Common myeloid progenitor, CD34-positive (primary cell): ENCODE measurements around the gene ZNF223.

ENCODE experiments used
- CTCF ChIA-PET: fragments of 350-600 bp; sonication (Branson Sonifier 250); formaldehyde crosslinking; loops from one replicate; lab custom pipeline; 2021; ENCODE audit warnings: antibody characterized with exemption; lab: Charles Lee
- POLR2A ChIA-PET: fragments of 350-600 bp; sonication (Branson Sonifier 250); formaldehyde crosslinking; loops from one replicate; lab custom pipeline; 2021; ENCODE audit warnings: antibody characterized with exemption; lab: Charles Lee
- DNase-seq, 3 donors: peaks; one replicate each; pipeline versions ENCODE4 v3.0.0 to v3.0.0-alpha.2; 2013
- H3K27ac ChIP-seq, 2 experiments: 1 replicate in 1 of 2; 2 replicates in 1 of 2; pipeline ENCODE4 v1.7.0; 2013; ENCODE audit warnings: inconsistent platforms in 2 of 2, low read length in 2 of 2, mild to moderate bottlenecking in 2 of 2, low read depth in 1 of 2, moderate library complexity in 1 of 2; ENCODE audit not compliant: severe bottlenecking in 2 of 2, insufficient read depth in 1 of 2, poor library complexity in 1 of 2
- H3K27me3 ChIP-seq, 5 experiments: replicated peaks in 2 of 5; 1 replicate in 3 of 5; 2 replicates in 2 of 5; pipeline versions ENCODE4 v1.6.1 to v1.7.0; 2013; ENCODE audit warnings: low read length in 4 of 5, mild to moderate bottlenecking in 2 of 5, moderate library complexity in 2 of 5, inconsistent platforms in 1 of 5; ENCODE audit not compliant: insufficient read depth in 5 of 5, control insufficient read depth in 4 of 5
- H3K36me3 ChIP-seq, 4 experiments: 1 replicate in 2 of 4; 2 replicates in 2 of 4; pipeline versions ENCODE4 v1.6.1 to v1.7.0; 2013; ENCODE audit warnings: low read length in 3 of 4, control low read depth in 1 of 4, mild to moderate bottlenecking in 1 of 4; ENCODE audit not compliant: control insufficient read depth in 4 of 4, insufficient read depth in 4 of 4
- H3K4me1 ChIP-seq, 4 experiments: 1 replicate in 3 of 4; 2 replicates in 1 of 4; pipeline versions ENCODE4 v1.6.1 to v1.7.1; 2013; ENCODE audit warnings: low read length in 3 of 4, mild to moderate bottlenecking in 3 of 4, control low read depth in 1 of 4, inconsistent platforms in 1 of 4, moderate library complexity in 1 of 4; ENCODE audit not compliant: control insufficient read depth in 4 of 4, insufficient read depth in 4 of 4; ENCODE audit errors: control extremely low read depth in 1 of 4
- H3K4me3 ChIP-seq, 7 experiments: 1 replicate in 4 of 7; 2 replicates in 3 of 7; pipeline versions ENCODE4 v1.5.1 to v1.7.0; 2013; ENCODE audit warnings: mild to moderate bottlenecking in 7 of 7, low read length in 6 of 7, moderate library complexity in 6 of 7, inconsistent platforms in 2 of 7, low read depth in 2 of 7, control low read depth in 1 of 7; ENCODE audit not compliant: insufficient read depth in 4 of 7, control insufficient read depth in 1 of 7; ENCODE audit errors: extremely low read depth in 1 of 7
- H3K9me3 ChIP-seq, 5 experiments: 1 replicate in 4 of 5; 2 replicates in 1 of 5; pipeline versions ENCODE4 v1.6.1 to v1.7.1; 2013; ENCODE audit warnings: low read length in 4 of 5, mild to moderate bottlenecking in 2 of 5, inconsistent platforms in 1 of 5, low read depth in 1 of 5, moderate library complexity in 1 of 5; ENCODE audit not compliant: control insufficient read depth in 4 of 5, insufficient read depth in 2 of 5; ENCODE audit errors: control extremely low read depth in 1 of 5
- WGBS: methylation state at CpG from one replicate; pipeline ENCODE4 v1.1.5; 2013; ENCODE audit not compliant: insufficient coverage; 5-methylcytosine and 5-hydroxymethylcytosine counted together

The ZNF223 gene

GRCh38 chr19:44032001-44032610 is 19.7 kb upstream of the ZNF223 start:
- Histone ChIP-seq H3K4me1 (no peaks in the 10 kb centered on the region), H3K4me3 (peak overlapping the region in 2 of 7 experiments; percentile 2 to 4), H3K9me3 (peaks cover 20 to 92% (median 53%) of the 10 kb centered on the region in 5 experiments), H3K36me3 (peaks cover 41 to 60% (median 46%) of the 10 kb centered on the region in 4 experiments), H3K27ac (no peak overlapping the region), H3K27me3 (no peaks in the 10 kb centered on the region)
- DNase-seq = peak in 2 of 3 donors; percentile 10 to 15
- WGBS = no CpG with 5 or more reads among the region's 1 CpG
- POLR2A ChIA-PET = interaction anchor here (0.6 to 0.7 kb wide), 2 partner anchors 8 to 13 kb away, joined by 3 to 4 read pairs; no protein-coding TSS in a partner anchor
- CTCF ChIA-PET = interaction anchor here (1.6 kb wide), 1 partner anchor 13 kb away, joined by 4 read pairs; no protein-coding TSS in a partner anchor

- 100% methylated on average over 1 of the region's 2 CpGs for WGBS
- CTCF ChIA-PET = interaction anchor here (1.2 kb wide), 1 partner anchor 436 kb away, joined by 3 read pairs; no protein-coding TSS in a partner anchor
These were observed 9.7 kb upstream of the ZNF223 start for GRCh38 chr19:44042147-44042546.

GRCh38 chr19:44050740-44051649 is 841 bp upstream of the ZNF223 start:
- peak overlapping the region; percentile 59 to 82 for H3K27ac ChIP-seq
- ChIA-PET CTCF (interaction anchor here (1.5 kb wide), 1 partner anchor 44 kb away, joined by 4 read pairs; no protein-coding TSS in a partner anchor), POLR2A (interaction anchor here (0.7 to 1.0 kb wide), 2 partner anchors 26 to 47 kb away, joined by 3 to 4 read pairs; partner anchors contain the start of gene ZNF222)
- H3K4me3 ChIP-seq = peak overlapping the region; percentile 85 to 99 (median 92)
- peaks cover 0 to 2% (median 0%) of the 10 kb centered on the region in 5 experiments for H3K27me3 ChIP-seq
- 4% methylated on average over 11 of the region's 21 CpGs for WGBS
- peaks cover 8 to 19% (median 11%) of the 10 kb centered on the region in 4 experiments for H3K36me3 ChIP-seq
- H3K4me1 ChIP-seq = peaks cover 6 to 18% (median 12%) of the 10 kb centered on the region in 4 experiments
- H3K9me3 ChIP-seq = peaks cover 5 to 22% (median 10%) of the 10 kb centered on the region in 5 experiments
- DNase-seq = peak; percentile 21 to 55 (median 38)

More at GRCh38 chr19:44042147-44042546, 9.7 kb upstream of the ZNF223 start:
- peaks cover 6 to 42% (median 7%) of the 10 kb centered on the region in 5 experiments for H3K9me3 ChIP-seq
- H3K36me3 ChIP-seq = no peaks in the 10 kb centered on the region
- H3K4me3 ChIP-seq = no peak overlapping the region
- peaks cover 0 to 3% (median 0%) of the 10 kb centered on the region in 5 experiments for H3K27me3 ChIP-seq
- DNase-seq = no peak
- POLR2A ChIA-PET = no interaction called here
- no peaks in the 10 kb centered on the region for H3K4me1 ChIP-seq
- H3K27ac ChIP-seq = no peak overlapping the region

GRCh38 chr19:44055870-44056269 is 4.0 kb downstream of the ZNF223 start:
- CTCF ChIA-PET = no interaction called here
- no peak for DNase-seq
- Histone ChIP-seq H3K27me3 (no peaks in the 10 kb centered on the region), H3K9me3 (peaks cover 15 to 59% (median 28%) of the 10 kb centered on the region in 5 experiments), H3K4me1 (peaks cover 6 to 14% (median 10%) of the 10 kb centered on the region in 4 experiments), H3K27ac (no peak overlapping the region), H3K36me3 (peaks cover 35 to 65% (median 43%) of the 10 kb centered on the region in 4 experiments), H3K4me3 (no peak overlapping the region)
- POLR2A ChIA-PET = no interaction called here
- 100% methylated on average over 4 of the region's 5 CpGs for WGBS

- Histone ChIP-seq H3K9me3 (peaks cover 20 to 87% (median 49%) of the 10 kb centered on the region in 5 experiments), H3K27ac (no peak overlapping the region), H3K27me3 (no peaks in the 10 kb centered on the region), H3K4me1 (no peaks in the 10 kb centered on the region), H3K4me3 (no peak overlapping the region), H3K36me3 (peaks cover 56 to 97% (median 62%) of the 10 kb centered on the region in 4 experiments)
- 100% methylated on average over 2 of the region's 2 CpGs for WGBS
- CTCF ChIA-PET = no interaction called here
- no peak for DNase-seq
- POLR2A ChIA-PET = no interaction called here
These were observed 7.4 kb downstream of the ZNF223 start for GRCh38 chr19:44059229-44059628.

GRCh38 chr19:44061038-44061437 is 9.2 kb downstream of the ZNF223 start:
- no peak overlapping the region for H3K27ac ChIP-seq
- no CpG with 5 or more reads among the region's 1 CpG for WGBS
- DNase-seq = no peak
- ChIA-PET CTCF (no interaction called here), POLR2A (no interaction called here)
- no peaks in the 10 kb centered on the region for H3K4me1 ChIP-seq
- no peaks in the 10 kb centered on the region for H3K27me3 ChIP-seq
- peaks cover 45 to 96% (median 62%) of the 10 kb centered on the region in 4 experiments for H3K36me3 ChIP-seq
- peaks cover 20 to 83% (median 43%) of the 10 kb centered on the region in 5 experiments for H3K9me3 ChIP-seq
- no peak overlapping the region for H3K4me3 ChIP-seq
